ENCODE measurements around the gene RAB3C.
"Not testable (repeated sequence)": the region's sequence is repeated elsewhere in the genome, so short reads cannot be mapped to it uniquely, and the experiment has no call there.

Gene RAB3C

GRCh38 chr5:58582803-58583491 lies at the start of gene RAB3C:
Gene RAB3C (plus strand): TSS chr5:58583075. CDS start chr5:58583209, 134 bp downstream.
- DNase-seq (ENCODE audit: low spot score): peak; percentile 88
- no peak for TF ChIP-seq CTCF (IDR thresholded peaks at IDR 0.05; ENCODE audit: extremely low read depth, missing control alignments)

GRCh38 chr5:58541935-58542334 lies 40.9 kb upstream of the RAB3C start:
- not testable (repeated sequence) for DNase-seq (ENCODE audit: low spot score)

- TF ChIP-seq CTCF (IDR thresholded peaks at IDR 0.05; ENCODE audit: extremely low read depth, missing control alignments): no peak
- no peak for DNase-seq (ENCODE audit: low spot score)
Measured at GRCh38 chr5:58542709-58543108, 40.2 kb upstream of the RAB3C start.

- no peak for TF ChIP-seq CTCF (IDR thresholded peaks at IDR 0.05; ENCODE audit: extremely low read depth, missing control alignments)
- no peak for DNase-seq (ENCODE audit: low spot score)
Measured at GRCh38 chr5:58543723-58544122, 39.2 kb upstream of the RAB3C start.

- no peak for DNase-seq (ENCODE audit: low spot score)
- no peak for TF ChIP-seq CTCF (IDR thresholded peaks at IDR 0.05; ENCODE audit: extremely low read depth, missing control alignments)
Measured at GRCh38 chr5:58544195-58544594, 38.7 kb upstream of the RAB3C start.

GRCh38 chr5:58544926-58545325 lies 37.9 kb upstream of the RAB3C start:
- no peak for TF ChIP-seq CTCF (IDR thresholded peaks at IDR 0.05; ENCODE audit: extremely low read depth, missing control alignments)
- DNase-seq (ENCODE audit: low spot score): no peak

- DNase-seq (ENCODE audit: low spot score): no peak
- no peak for TF ChIP-seq CTCF (IDR thresholded peaks at IDR 0.05; ENCODE audit: extremely low read depth, missing control alignments)
Measured at GRCh38 chr5:58545912-58546311, 37.0 kb upstream of the RAB3C start.

- DNase-seq (ENCODE audit: low spot score): no peak
- no peak for TF ChIP-seq CTCF (IDR thresholded peaks at IDR 0.05; ENCODE audit: extremely low read depth, missing control alignments)
Measured at GRCh38 chr5:58548068-58548467, 34.8 kb upstream of the RAB3C start.

Measured in GM20000 (cell line).